Activated CD8-positive, alpha-beta memory T cell treated with anti-CD3 and anti-CD28 coated beads, Interleukin-2, amount 50 U/mL, for 24 hours (primary cell): ENCODE results near the gene TMA16.
"Not testable (repeated sequence)": the region's sequence is repeated elsewhere in the genome, so short reads cannot be mapped to it uniquely, and the experiment has no call there.

Experiments
- DNase-seq: peaks from one replicate; pipeline ENCODE4 v3.0.0-alpha.2; 2020; ENCODE audit errors: extremely low read depth

TMA16 gene

GRCh38 chr4:163494360-163495241 lies at the start of gene TMA16:
TMA16 (plus strand) TSS chr4:163494690; CDS start chr4:163494802, 112 bp downstream.
- peak; percentile 53 for DNase-seq

- DNase-seq, result not testable (repeated sequence)
Measured at GRCh38 chr4:163447023-163447422, 47.5 kb upstream of the TMA16 start.

GRCh38 chr4:163447481-163447880 lies 47.0 kb upstream of the TMA16 start:
- DNase-seq, result no peak

- no peak for DNase-seq
Measured at GRCh38 chr4:163448540-163449203, 45.8 kb upstream of the TMA16 start.

DNA sequence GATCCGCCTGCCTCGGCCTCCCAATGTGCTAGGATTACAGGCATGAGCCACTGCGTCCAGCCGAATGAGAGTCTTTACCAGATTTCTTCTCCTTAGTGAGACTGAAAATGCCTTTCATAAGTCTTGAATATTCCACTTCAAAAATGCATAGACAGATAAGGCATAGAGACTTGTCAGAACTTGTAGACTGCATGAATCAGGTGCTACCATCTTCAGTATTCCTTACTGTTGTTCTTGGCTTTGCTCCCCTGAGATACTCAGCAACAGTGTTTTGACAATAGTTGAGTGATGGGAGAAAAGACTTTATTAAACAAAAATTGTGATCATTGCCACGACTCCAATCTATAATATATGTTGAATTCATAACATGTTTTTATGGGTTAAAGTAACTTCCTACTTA lies 31.9 kb upstream of the TMA16 start:
- DNase-seq, result no peak

DNA sequence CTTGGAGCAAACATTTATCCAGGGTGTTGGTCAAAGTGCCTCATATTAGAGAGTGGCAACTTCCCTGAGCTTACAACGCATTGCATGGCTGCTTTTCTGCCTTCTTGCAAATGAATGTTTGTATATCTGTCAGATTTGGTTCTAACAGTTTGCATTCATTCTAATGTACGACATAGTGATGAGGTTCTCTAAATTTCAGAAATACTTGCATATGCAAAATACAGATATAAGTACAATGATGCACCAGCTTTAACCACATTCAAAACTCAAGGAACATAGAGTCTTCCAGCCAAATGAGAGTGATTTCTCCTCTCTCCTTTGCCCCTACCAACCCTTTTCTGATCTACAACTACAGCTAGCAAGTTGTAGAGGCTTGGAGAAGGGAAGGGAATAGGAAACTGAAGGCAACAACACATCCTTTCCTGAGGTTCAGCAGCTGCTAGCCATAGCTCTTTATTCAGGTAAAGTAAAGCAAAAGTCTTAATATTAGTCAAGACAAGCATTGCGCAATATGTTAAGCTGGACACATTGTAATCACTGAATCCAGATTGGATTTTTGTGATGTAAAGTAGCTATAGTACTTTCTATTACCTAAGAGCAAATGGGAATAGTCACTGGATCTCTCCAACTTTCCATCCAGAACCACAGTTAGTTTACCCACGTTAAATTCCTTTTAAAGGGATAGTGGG lies 27.3 kb upstream of the TMA16 start:
- DNase-seq, result no peak

DNA sequence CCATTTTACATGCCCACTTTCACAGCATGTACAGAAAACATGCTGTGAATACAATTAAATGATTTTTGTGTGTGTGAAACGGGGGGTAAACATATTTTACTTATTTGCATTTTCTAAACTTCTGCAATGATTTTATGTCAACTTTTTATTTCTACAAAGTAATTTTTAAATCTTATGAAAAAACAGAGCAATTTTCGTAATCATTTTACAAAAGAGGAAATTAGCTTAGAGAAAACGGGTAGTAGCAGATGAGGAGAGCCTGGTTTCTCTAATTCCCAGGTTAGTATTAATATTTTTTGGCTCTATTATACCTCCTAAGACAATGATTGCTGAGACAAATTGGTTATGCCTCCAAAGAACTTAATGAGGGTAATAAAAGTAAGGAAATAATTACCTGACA lies 24.1 kb upstream of the TMA16 start:
- no peak for DNase-seq

DNA sequence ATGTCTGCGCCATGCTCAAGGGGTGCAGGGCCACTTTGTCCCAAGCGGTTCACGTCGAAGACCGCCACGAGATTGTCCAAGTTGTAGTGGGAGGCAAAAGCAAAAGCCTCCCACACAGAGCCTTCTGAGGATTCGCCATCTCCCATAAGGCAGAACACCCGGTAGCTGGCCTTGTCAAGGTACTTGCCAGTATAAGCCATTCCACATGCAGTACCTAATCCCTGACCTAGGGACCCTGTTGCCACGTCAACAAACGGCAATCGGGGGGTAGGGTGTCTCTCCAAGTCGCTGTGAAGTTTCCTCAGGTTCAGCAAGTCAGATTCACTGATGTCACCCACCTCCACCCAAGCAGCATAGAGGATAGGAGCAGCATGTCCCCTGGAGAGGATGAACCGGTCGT lies 21.4 kb upstream of the TMA16 start:
- no peak for DNase-seq

- DNase-seq, result no peak
Measured at GRCh38 chr4:163473576-163473975, 20.9 kb upstream of the TMA16 start, which contains the start of gene TKTL2. TKTL2 (minus strand) TSS chr4:163473754; CDS start chr4:163473734, 20 bp downstream.

GRCh38 chr4:163474027-163474426 lies 20.5 kb upstream of the TMA16 start:
- DNase-seq, result no peak

- no peak for DNase-seq
Measured at GRCh38 chr4:163476761-163477438, 17.6 kb upstream of the TMA16 start.

- DNase-seq, result no peak
Measured at GRCh38 chr4:163482190-163482589, 12.3 kb upstream of the TMA16 start.

DNA sequence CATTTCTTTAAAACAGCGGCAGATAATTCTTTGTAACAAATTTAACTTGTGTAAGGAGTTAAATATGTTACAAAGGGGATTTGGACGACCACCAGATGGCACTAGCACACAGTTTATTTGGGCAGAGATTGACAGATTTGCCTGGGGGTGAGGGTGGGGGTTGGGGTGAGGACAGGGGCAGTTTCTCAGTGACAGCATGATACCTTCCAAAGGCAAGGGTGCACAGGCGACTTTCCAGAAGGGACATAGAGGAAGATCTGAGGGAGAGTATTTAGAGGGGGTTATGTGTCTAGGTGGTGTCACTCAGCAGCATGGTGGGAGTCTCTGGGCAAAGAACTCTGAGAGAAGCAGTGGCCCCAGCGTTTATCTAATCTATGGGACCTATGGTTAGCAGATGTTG lies 9.6 kb upstream of the TMA16 start:
- DNase-seq, result peak; percentile 5

GRCh38 chr4:163485589-163485988 lies 8.9 kb upstream of the TMA16 start:
- DNase-seq, result no peak

DNA sequence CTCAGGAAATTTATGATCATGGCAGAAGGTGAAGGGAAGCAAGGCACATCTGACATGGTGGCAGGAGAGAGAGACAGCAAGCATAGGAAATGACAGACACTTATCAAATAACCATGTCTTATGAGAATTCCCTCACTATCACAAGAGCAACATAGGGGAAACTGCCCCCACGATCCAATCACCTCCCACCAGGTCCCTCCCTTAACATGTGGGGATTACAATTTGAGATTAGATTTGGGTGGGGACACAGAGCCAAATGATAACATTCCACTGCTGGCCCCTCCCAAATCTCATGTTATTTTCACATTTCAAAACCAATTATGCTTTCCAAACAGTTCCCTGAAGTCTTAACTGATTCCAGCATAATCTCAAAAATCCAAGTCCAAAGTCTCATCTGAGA lies 8.2 kb upstream of the TMA16 start:
- DNase-seq, result no peak

GRCh38 chr4:163489929-163490328 lies 4.6 kb upstream of the TMA16 start:
- DNase-seq, result no peak

- DNase-seq, result no peak
Measured at GRCh38 chr4:163492951-163493504, 1.5 kb upstream of the TMA16 start.

GRCh38 chr4:163493643-163494359 lies 689 bp upstream of the TMA16 start:
- DNase-seq, result no peak

DNA sequence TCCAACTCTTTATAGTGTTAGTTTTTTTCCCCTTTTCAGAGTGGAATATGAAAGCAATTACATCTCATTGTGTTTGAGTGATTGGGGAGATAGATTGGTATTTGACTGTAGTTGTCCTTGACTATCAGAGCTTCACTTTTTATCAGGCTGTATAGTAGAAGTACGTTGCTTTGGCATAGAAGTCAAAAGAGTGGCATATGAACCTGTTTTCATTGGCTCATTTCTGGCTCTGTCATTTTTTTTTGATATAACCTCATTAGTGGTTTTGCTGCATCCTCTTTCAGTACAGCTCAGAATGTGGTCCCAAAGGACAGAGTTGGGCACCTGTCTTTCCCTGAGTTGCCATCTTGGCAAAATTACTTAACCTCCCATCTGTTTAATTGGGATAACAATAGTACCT lies 1.4 kb downstream of the TMA16 start:
- no peak for DNase-seq

GRCh38 chr4:163500586-163500985 lies 6.1 kb downstream of the TMA16 start:
- DNase-seq, result no peak

- no peak for DNase-seq
Measured at GRCh38 chr4:163505374-163505773, 10.9 kb downstream of the TMA16 start.
